Adrenal gland (tissue), 12 donors: Measurements from ENCODE around the gene CD244. TPM values are rescaled to one million over a fixed set of nuclear protein-coding genes. Genes with fewer than 3 reads are reported as not detected.
"Not testable (repeated sequence)": the region's sequence is repeated elsewhere in the genome, so short reads cannot be mapped to it uniquely, and the experiment has no call there.

Experiments used
- DNase-seq, 7 donors: peaks; one replicate each; pipeline ENCODE4 v3.0.0-alpha.2; 2019 to 2020
- H3K27ac ChIP-seq, 5 donors: fragments of 200-600 bp; sonication (generic) in 4 of 5; 1 replicate in 3 of 5; 2 replicates in 2 of 5; pipeline versions ENCODE4 v1.5.1 to v1.8.0; 2016 to 2020; ENCODE audit warnings: mild to moderate bottlenecking in 1 of 5
- H3K27me3 ChIP-seq: fragments of 200-600 bp; 2 replicates; pipeline ENCODE4 v1.8.0; 2021
- H3K36me3 ChIP-seq, 2 donors: fragments of 200-600 bp; replicated peaks in 1 of 2; 1 replicate in 1 of 2; 2 replicates in 1 of 2; pipeline versions ENCODE4 v1.5.1 to v1.8.0; 2018 to 2022
- H3K4me1 ChIP-seq, 2 donors: fragments of 200-600 bp; replicated peaks in 1 of 2; 1 replicate in 1 of 2; 2 replicates in 1 of 2; pipeline versions ENCODE4 v1.5.1 to v1.8.0; 2018 to 2021
- H3K4me3 ChIP-seq, 4 donors: fragments of 200-600 bp; sonication (generic) in 3 of 4; one replicate each; pipeline ENCODE4 v1.5.1; 2016 to 2018
- H3K9me3 ChIP-seq, 3 donors: fragments of 200-600 bp; sonication (generic) in 1 of 3; replicated peaks in 1 of 3; 1 replicate in 2 of 3; 2 replicates in 1 of 3; pipeline versions ENCODE4 v1.5.1 to v1.8.0; 2016 to 2021
- POLR2A ChIP-seq, 2 donors: fragments of 450-650 bp; IDR thresholded peaks; one replicate each; pipeline ENCODE4 v1.6.1; 2017; ENCODE audit warnings: antibody characterized with exemption in 2 of 2, mild to moderate bottlenecking in 2 of 2, moderate library complexity in 1 of 2
- WGBS, 4 donors: extraction: QIAGEN DNeasy Blood & Tissue Kit in 2 of 4; methylation state at CpG; one replicate each; pipeline versions ENCODE4 v1.1.5 to v1.1.7; 2013 to 2017; 5-methylcytosine and 5-hydroxymethylcytosine counted together
- intact Hi-C, 2 donors: fragments of 100-400 bp; cut with DNase I; formaldehyde crosslinking; loops; one replicate each; pipeline versions ENCODE4 v1.14.1 to v1.15.0; 2022 to 2023
- polyA plus RNA-seq, 3 donors: library from polyadenylated mRNA; stranded (reverse); fragments of 200-250 nt in 2 of 3; fragments of 350-450 nt in 1 of 3; fragmentation: Illumina TruSeq in 1 of 3; extraction: RNeasy Lipid Tissue Mini Kit (QIAGEN cat#74804) in 1 of 3; gene quantifications; one replicate each; pipeline ENCODE4 v1.2.3, GENCODE V29; 2013 to 2014
- total RNA-seq, 9 donors: library from RNA; depleted of rRNA in 4 of 9; stranded (reverse); fragments of >200 nt in 4 of 9; fragments of 120-200 nt in 1 of 9; fragmentation: NEBNext Ultra II Directional in 1 of 9; extraction: Animal tissue kit (Norgen Biotek cat#: 25700) in 1 of 9; gene quantifications; one replicate each; pipeline versions ENCODE4 v1.1.0 to v1.2.4, GENCODE V29; 2013 to 2023
- TF ChIP-seq, protein P1 (sequence below), 6 experiments: fragments of 450-650 bp in 4 of 6; fragments of 200-600 bp in 2 of 6; sonication (generic) in 1 of 6; IDR thresholded peaks; 1 replicate in 5 of 6; 2 replicates in 1 of 6; pipeline versions ENCODE4 v1.5.1 to v1.8.0; 2016 to 2021; ENCODE audit warnings: antibody characterized with exemption in 6 of 6, mild to moderate bottlenecking in 2 of 6, moderate library complexity in 1 of 6
- donor health status: healthy with polysubstance abuse.
- donor health status: Bipolar disorder and iron deficiency.
- donor health status: DM: yes; HTN: yes; CAD: no.
- donor health status: DM: no; HTN: no; CAD: no.
- donor health status: DM: no; HTN: no; CAD: no.
- donor health status: DM: yes; HTN: yes; CAD: no.

Gene CD244
- total and polyA plus RNA-seq, 12 donors = 0.15 to 1.4 (median 0.28) TPM; not detected in 1

DNA sequence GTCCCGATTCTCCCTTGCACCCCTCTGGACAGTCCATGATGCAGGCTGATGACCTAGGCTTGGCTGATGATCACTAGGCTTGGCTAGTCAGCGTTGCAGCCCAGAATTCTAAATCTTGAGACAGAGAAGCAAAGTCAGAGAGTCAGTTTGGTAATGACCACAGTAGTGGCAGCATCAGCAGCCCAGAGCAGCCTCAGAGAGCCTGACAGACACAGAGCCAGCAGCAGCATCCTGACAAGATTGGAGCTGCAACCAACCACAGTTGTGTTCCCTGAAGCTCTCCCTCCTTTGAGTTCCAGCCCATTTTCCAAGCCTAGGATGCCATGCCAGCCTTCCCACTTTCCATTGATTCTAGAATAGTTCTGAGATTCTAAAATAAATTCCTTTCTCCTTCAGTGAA, 39.1 kb upstream of the CD244 start:
- peaks cover 0 to 12% of the 10 kb centered on the region in 2 donors for H3K4me1 ChIP-seq
- WGBS, 4 donors = 74 to 90% (median 83%) methylated on average over 2 of the region's 2 CpGs
- intact Hi-C loops = no loop called here
- no peaks in the 10 kb centered on the region for H3K9me3 ChIP-seq
- no peaks in the 10 kb centered on the region for H3K27me3 ChIP-seq
- no peak for TF ChIP-seq POLR2A (IDR thresholded peaks at IDR 0.05)
- TF ChIP-seq, protein P1, sequence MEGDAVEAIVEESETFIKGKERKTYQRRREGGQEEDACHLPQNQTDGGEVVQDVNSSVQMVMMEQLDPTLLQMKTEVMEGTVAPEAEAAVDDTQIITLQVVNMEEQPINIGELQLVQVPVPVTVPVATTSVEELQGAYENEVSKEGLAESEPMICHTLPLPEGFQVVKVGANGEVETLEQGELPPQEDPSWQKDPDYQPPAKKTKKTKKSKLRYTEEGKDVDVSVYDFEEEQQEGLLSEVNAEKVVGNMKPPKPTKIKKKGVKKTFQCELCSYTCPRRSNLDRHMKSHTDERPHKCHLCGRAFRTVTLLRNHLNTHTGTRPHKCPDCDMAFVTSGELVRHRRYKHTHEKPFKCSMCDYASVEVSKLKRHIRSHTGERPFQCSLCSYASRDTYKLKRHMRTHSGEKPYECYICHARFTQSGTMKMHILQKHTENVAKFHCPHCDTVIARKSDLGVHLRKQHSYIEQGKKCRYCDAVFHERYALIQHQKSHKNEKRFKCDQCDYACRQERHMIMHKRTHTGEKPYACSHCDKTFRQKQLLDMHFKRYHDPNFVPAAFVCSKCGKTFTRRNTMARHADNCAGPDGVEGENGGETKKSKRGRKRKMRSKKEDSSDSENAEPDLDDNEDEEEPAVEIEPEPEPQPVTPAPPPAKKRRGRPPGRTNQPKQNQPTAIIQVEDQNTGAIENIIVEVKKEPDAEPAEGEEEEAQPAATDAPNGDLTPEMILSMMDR (IDR thresholded peaks at IDR 0.05) = no peak
- no peak overlapping the region for H3K4me3 ChIP-seq
- H3K36me3 ChIP-seq = no peaks in the 10 kb centered on the region
- H3K27ac ChIP-seq = no peak overlapping the region
- DNase-seq = no peak

DNA sequence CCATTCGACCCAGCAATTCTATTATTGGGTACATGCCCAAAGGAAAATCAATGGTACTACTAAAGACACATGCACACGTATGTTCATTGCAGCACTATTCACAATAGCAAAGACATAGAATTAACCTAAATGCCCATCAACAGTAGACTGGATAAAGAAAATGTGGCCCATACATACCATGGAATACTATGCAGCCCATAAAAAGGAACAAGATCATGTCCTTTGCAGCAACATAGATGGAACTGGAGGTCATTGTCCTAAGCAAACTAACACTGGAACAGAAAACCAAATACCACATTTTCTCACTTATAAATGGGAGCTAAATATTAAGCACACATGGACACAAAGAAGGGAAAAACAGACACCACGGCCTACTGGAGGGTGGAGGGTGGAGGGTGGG, 38.0 kb upstream of the CD244 start:
- peaks cover 0 to 12% of the 10 kb centered on the region in 2 donors for H3K4me1 ChIP-seq
- intact Hi-C loops, H3K27me3 ChIP-seq, DNase-seq, H3K4me3 ChIP-seq, H3K36me3 ChIP-seq, H3K27ac ChIP-seq, H3K9me3 ChIP-seq: not testable (repeated sequence)
- 57 to 67% (median 62%) methylated on average over 3 of the region's 3 CpGs for WGBS, 4 donors

DNA sequence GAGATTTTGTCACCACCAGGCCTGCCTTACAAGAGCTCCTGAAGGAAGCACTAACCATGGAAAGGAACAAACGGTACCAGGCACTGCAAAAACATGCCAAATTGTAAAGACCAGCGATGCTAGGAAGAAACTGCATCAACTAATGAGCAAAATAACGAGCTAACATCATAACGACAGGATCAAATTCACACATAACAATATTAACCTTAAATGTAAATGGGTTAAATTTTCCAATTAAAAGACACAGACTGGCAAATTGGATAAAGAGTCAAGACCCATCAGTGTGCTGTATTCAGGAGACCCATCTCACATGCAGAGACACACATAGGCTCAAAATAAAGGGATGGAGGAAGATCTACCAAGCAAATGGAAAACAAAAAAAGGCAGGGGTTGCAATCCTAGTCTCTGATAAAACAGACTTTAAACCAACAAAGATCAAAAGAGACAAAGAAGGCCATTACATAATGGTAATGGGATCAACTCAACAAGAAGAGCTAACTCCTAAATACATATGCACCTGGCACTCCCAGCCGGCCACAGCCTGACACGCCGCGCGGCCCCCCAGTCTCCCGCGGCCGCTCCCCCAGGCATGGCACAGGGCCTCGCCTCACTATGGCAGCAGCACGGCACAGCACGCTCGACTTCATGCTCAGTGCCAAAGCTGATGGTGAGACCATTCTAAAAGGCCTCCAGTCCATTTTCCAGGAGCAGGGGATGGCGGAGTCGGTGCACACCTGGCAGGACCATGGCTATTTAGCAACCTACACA, 31.9 kb upstream of the CD244 start:
- H3K27ac ChIP-seq, H3K27me3 ChIP-seq, H3K4me3 ChIP-seq, intact Hi-C loops, H3K9me3 ChIP-seq, DNase-seq, H3K36me3 ChIP-seq, H3K4me1 ChIP-seq: not testable (repeated sequence)
- 92 to 94% (median 93%) methylated on average over 18 of the region's 18 CpGs for WGBS, 4 donors

DNA sequence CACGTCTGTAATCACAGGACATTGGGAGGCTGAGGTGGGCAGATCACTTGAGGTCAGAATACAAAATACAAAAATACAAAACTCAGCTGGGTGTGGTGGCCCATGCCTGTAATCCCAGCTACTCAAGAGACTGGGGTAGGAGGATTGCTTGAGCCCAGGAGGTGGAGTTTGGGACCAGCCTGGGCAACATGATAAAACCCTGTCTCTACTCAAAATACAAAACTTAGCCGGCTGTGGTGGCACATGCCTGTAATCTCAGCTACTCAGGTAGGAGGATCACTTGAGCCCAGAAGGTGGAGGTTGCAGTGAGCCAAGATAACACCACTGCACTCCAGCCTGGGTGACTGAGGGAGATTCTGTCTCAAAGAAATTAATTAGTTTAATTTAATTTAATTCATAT, 28.8 kb upstream of the CD244 start:
- no peak for DNase-seq
- no peak overlapping the region for H3K4me3 ChIP-seq
- 44 to 63% (median 56%) methylated on average over 2 of the region's 2 CpGs for WGBS, 4 donors
- H3K27me3 ChIP-seq = peaks cover 4% of the 10 kb centered on the region
- intact Hi-C loops = no loop called here
- TF ChIP-seq, protein P1 (IDR thresholded peaks at IDR 0.05) = no peak
- no peak for TF ChIP-seq POLR2A (IDR thresholded peaks at IDR 0.05)
- H3K4me1 ChIP-seq = no peaks in the 10 kb centered on the region
- no peaks in the 10 kb centered on the region for H3K36me3 ChIP-seq
- no peaks in the 10 kb centered on the region for H3K9me3 ChIP-seq
- H3K27ac ChIP-seq = no peak overlapping the region

DNA sequence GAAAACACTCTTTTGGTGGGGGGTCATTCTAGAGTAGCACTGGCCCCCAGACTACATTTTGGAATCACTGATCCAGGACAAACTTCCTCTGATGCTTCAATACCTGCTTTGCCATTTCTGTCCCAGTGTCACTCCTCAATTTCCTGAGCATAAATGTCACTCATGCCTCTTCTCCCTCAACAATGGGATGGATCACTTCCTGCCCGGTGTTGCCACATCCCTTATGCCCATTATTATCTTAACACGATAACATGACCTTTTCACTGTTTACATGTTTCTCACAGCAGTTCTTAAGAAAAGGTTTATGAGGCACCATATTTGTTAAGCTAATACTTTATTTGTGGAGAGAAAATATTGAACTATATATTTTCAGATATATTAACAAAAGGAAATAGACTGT, 26.2 kb upstream of the CD244 start:
- Histone ChIP-seq H3K36me3 (no peaks in the 10 kb centered on the region), H3K27me3 (peaks cover 4% of the 10 kb centered on the region), H3K4me3 (no peak overlapping the region), H3K9me3 (no peaks in the 10 kb centered on the region), H3K4me1 (no peaks in the 10 kb centered on the region), H3K27ac (no peak overlapping the region)
- TF ChIP-seq POLR2A (IDR thresholded peaks at IDR 0.05) = no peak
- TF ChIP-seq, protein P1 (IDR thresholded peaks at IDR 0.05) = no peak
- DNase-seq = no peak
- 31 to 45% (median 36%) methylated on average over 2 of the region's 2 CpGs for WGBS, 4 donors
- intact Hi-C loops = no loop called here
